Thoracic aorta endothelial cell (primary cell): Measurements from ENCODE around the gene ALDOB. TPM values are rescaled to one million over a fixed set of nuclear protein-coding genes. Genes with fewer than 3 reads are reported as not detected.

Experiments used
- small RNA-seq: library from RNA; depleted of rRNA; stranded (forward); fragments of <200 nt; gene quantifications from one replicate; pipeline ENCODE3, GENCODE V24; 2012
- total RNA-seq: library from RNA; depleted of rRNA; stranded (reverse); fragments of >200 nt; gene quantifications from 2 replicates; pipeline ENCODE4 v1.2.3, GENCODE V29; 2012

The ALDOB gene
- not detected in 2 replicates for total RNA-seq

DNA sequence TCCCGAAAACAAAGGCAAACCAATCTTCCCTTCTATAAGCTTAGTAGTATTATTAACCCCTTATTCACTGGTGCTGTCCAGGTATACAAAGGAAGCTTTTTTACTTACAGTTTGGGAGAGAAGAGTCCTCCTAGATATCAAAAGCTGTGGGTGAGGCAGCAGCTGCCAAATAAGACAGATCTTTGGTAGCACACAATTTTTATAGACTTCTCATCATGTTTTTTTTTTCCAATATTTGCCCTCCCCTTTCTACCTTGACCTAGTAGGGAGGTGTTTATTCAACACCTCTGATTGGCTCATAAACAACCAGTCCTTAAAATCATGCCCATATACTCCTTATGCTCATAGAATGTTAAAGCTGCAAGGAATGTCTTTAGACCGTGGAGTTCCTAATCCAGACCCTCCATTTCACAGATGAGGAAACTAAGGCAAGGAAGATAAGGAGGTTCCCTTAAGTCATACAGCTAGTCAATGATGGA, at the start of gene ALDOB:
Gene ALDOB, minus strand, starts transcription at position 174 of the 479 bp plus-strand sequence. CDS start 4,887 bp downstream, outside the sequence.

DNA sequence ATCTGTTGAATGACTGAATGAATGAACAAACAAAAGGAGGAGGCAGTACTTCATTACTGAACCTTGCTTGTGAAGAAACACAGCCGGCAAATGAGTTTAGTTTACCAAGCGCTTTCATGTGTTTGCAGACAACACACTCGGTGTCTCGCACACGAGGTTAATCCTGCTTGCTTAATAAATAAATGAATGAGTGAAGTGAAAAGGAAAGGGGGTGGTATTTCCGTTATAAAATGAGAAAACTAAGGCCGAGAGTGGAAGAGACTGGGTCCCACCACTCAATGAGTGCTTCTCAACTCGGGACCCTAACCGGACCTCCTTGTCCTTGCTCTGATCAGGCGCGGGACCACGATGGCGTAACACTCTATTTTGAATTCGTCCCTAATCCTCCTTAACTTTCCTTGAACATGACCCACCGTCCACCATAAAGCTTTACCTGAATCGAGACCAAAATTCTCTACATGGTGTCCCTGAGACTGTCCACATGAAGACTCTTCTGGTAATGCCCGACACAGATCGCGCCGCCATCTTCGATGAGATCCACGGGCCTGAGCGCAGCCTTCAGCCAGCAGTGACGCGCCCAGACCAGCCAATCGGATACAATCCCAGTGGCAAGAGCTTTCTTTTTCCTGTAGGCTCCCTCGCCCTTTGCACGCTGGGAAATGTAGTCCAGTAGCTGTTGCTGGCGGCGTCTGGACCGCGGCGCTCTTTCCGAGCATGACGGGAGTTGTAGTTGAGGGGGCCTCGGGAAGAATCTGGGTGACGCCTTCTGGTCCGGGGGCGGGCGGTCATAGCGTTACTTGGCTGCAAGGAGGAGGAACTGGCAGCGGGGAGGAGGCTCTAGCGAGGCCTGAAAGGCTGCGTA, 37.3 kb downstream of the ALDOB start, which contains the start of the genes MRPL50 and ZNF189:
Gene MRPL50, minus strand, starts transcription at position 551 of the 862 bp plus-strand sequence. Its CDS starts 26 bp downstream, at position 525.
Gene ZNF189, plus strand, starts transcription at position 784 of the 862 bp plus-strand sequence. CDS start 306 bp downstream, outside the sequence.

DNA sequence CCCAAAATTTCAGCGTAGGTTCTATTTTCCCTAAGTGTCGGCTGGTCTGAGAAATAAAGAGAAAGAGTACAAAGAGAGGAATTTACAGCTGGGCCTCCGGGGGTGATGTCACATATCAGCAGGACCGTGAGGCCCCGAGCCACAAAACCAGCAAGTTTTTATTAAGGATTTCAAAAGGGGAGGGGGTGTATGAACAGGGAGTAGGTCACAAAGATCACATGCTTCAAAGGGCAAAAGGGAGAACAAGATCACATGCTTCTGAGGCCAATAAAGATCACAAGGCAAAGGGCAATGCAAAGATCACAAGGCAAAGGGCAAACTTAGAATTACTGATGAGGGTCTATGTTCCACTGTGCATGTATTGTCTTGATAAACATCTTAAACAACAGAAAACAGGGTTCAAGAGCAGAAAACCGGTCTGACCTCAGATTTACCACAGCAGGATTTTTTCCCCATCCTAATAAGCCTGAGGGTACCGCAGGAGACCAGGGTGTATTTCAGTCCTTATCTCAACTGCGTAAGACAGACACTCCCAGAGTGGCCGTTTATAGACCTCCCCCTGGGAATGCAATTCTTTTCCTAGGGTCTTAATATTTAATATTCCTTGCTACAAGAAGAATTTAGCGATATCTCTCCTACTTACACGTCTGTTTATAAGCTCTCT, 50.6 kb downstream of the ALDOB start, which contains the start of gene BAAT:
Gene BAAT, minus strand, starts transcription at position 134 of the 664 bp plus-strand sequence. CDS start 13,602 bp downstream, outside the sequence.

Small RNAs within 50 kb of the gene (small RNA-seq; reads per million reads assigned to genes)
- not detected for gene AL353621.2

Other genes starting within 250 kb of the ALDOB start
- gene BAAT, start 50.8 kb downstream of the ALDOB start, total RNA-seq = under 0.01 and 0.07 TPM in 2 replicates
- gene MRPL50, start 37.2 kb downstream of the ALDOB start, total RNA-seq = 19.5 and 20.3 TPM in 2 replicates
- gene ZNF189, start 36.9 kb downstream of the ALDOB start, total RNA-seq = 24.2 and 26.0 TPM in 2 replicates
- gene RNF20, start 98.1 kb upstream of the ALDOB start, total RNA-seq = 24.3 and 25.7 TPM in 2 replicates
- not detected in 2 replicates for gene PPP3R2, start 159.2 kb upstream of the ALDOB start, total RNA-seq